Upper lobe of left lung (tissue), 4 donors: ENCODE data around the gene RIT2.

Source experiments
- CTCF ChIP-seq, 6 experiments: fragments of 450-650 bp in 4 of 6; fragments of 200-600 bp in 2 of 6; sonication (generic) in 2 of 6; IDR thresholded peaks; one replicate each; pipeline ENCODE4 v1.5.1; 2016 to 2019; ENCODE audit warnings: antibody characterized with exemption in 6 of 6
- POLR2A ChIP-seq, 4 donors: fragments of 450-650 bp; IDR thresholded peaks; one replicate each; pipeline ENCODE4 v1.5.1; 2016 to 2017; ENCODE audit warnings: antibody characterized with exemption in 4 of 4, mild to moderate bottlenecking in 2 of 4

- TF ChIP-seq POLR2A (IDR thresholded peaks at IDR 0.05) (no peak), CTCF (IDR thresholded peaks at IDR 0.05) (no peak)
These were observed 200.2 kb downstream of the RIT2 start for GRCh38 chr18:42915299-42915698.
